HEK293T (cell line): ENCODE data around the gene SASS6.

ENCODE experiments used
- FOXK2 ChIP-seq: fragments of 450-650 bp; IDR thresholded peaks from 2 replicates; pipeline ENCODE4 v1.6.1; 2016; ENCODE audit warnings: mild to moderate bottlenecking
- L3MBTL2 ChIP-seq: fragments of 450-650 bp; conservative IDR thresholded peaks from 2 replicates; pipeline ENCODE4 v1.6.1; 2016; ENCODE audit warnings: mild to moderate bottlenecking
- SP1 ChIP-seq: fragments of 450-650 bp; IDR thresholded peaks from 2 replicates; pipeline ENCODE4 v1.6.1; 2017
- TARDBP ChIP-seq: fragments of 450-650 bp; IDR thresholded peaks from 2 replicates; pipeline ENCODE4 v1.6.1; 2016

GRCh38 chr1:100053727-100054126, 79.0 kb downstream of the SASS6 start:
- TF ChIP-seq TARDBP (no peak), SP1 (no peak), L3MBTL2 (no peak), FOXK2 (no peak)
